ENCODE measurements around the gene DKK2.

GRCh38 chr4:106996490-106996889 lies 39.6 kb downstream of the DKK2 start:
- TF ChIP-seq TAF1 (IDR thresholded peaks at IDR 0.05; ENCODE audit: low read depth, low read length) (no peak), POLR2A (IDR thresholded peaks at IDR 0.05; ENCODE audit: low read depth, low read length) (no peak)
